A204.1 (cell line): Measurements from ENCODE around the gene SPARCL1.
"Not testable (repeated sequence)": the region's sequence is repeated elsewhere in the genome, so short reads cannot be mapped to it uniquely, and the experiment has no call there.

Experiments used
- FAIRE-seq: peaks from 2 replicates; lab custom pipeline; 2012; peaks lifted over from hg19 to GRCh38; lab: Jason Lieb, UNC

SPARCL1 gene

GRCh38 chr4:87444741-87445140 lies 84.4 kb downstream of the SPARCL1 start:
- FAIRE-seq: no peak

- FAIRE-seq: no peak
Observed at GRCh38 chr4:87442889-87443288, 86.3 kb downstream of the SPARCL1 start.

- FAIRE-seq: no peak
Observed at GRCh38 chr4:87433342-87433741, 95.8 kb downstream of the SPARCL1 start.

GRCh38 chr4:87430038-87430437 lies 99.1 kb downstream of the SPARCL1 start:
- FAIRE-seq: no peak

- FAIRE-seq: no peak
Observed at GRCh38 chr4:87428979-87429378, 100.2 kb downstream of the SPARCL1 start.

GRCh38 chr4:87427518-87427868 lies 101.7 kb downstream of the SPARCL1 start:
- FAIRE-seq: no peak

- no peak for FAIRE-seq
Observed at GRCh38 chr4:87426865-87427517, 102.2 kb downstream of the SPARCL1 start.

GRCh38 chr4:87425711-87426110 lies 103.5 kb downstream of the SPARCL1 start:
- FAIRE-seq: no peak

- FAIRE-seq: not testable (repeated sequence)
Observed at GRCh38 chr4:87424099-87424543, 105.1 kb downstream of the SPARCL1 start.
